ENCODE data around the gene JAG1. TPM values are rescaled to one million over a fixed set of nuclear protein-coding genes. Genes with fewer than 3 reads are reported as not detected.

Gene JAG1
- total and polyA plus RNA-seq, 9 of the 15 experiments (the other 6 are each of a cell fraction or from before 2014, with no cell fraction given) = 0.04 to 0.40 (median 0.07) TPM

DNA sequence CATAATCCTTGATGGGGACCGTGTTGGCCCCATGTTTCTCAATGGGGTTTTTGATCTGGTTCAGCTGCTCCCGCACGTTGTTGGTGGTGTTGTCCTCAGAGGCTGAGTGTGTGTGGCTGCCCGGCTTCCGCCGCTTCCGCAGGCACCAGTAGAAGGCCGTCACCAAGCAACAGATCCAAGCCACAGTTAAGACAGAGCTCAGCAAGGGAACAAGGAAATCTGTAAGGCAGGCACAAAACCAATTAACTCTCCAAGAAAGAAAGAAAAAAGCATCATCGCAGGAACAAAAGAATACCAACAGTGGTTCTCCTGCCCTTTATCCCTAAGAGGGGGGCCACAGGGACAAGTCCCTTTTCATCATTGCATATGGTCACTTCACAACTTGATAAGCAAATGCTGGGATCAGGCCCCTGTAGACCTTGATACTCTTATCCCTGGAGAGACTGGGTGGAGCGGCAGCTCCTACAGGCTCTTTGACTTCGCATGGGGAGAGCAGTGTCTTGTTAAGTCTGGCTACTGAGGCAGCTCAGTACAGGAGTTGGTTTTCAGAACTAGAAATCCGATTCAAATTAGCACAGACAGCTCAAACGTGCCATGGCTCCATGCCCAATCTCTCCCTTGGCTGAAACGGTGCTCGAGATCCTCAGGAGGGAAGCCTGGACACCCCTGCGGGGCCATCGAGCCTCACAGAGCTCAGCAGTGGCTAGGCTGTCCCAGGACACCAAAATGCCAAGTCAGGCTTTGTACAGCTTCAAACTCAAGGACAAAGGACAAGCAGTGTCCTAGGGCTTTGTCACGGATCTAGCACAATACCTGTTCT is 33.9 kb downstream of the JAG1 start:
- Histone ChIP-seq H3K36me3 (ENCODE audit: control insufficient read depth, insufficient read depth, low read length) (no peaks in the 10 kb centered on the region), H3K9ac (ENCODE audit: insufficient read depth in 1 of 2, low read depth in 2 of 2, low read length in 2 of 2) (no peak overlapping the region), H3K4me2 (ENCODE audit: insufficient read depth, low read length) (no peak overlapping the region), H2AFZ (ENCODE audit: low read depth, low read length) (no peak overlapping the region), H3K4me1 (replicated peaks in 1 of 2; ENCODE audit: control insufficient read depth in 2 of 2, insufficient read depth in 2 of 2, low read length in 2 of 2) (no peaks in the 10 kb centered on the region), H3K79me2 (ENCODE audit: control insufficient read depth, insufficient read depth, low read length) (no peaks in the 10 kb centered on the region), H3K27ac (ENCODE audit: extremely low read depth, low read depth, low read length) (no peak overlapping the region), H4K20me1 (replicated peaks; ENCODE audit: control insufficient read depth, insufficient read depth, low read length) (no peaks in the 10 kb centered on the region), H3K9me3 (replicated peaks; ENCODE audit: control insufficient read depth, insufficient read depth, low read depth, low read length) (no peaks in the 10 kb centered on the region), H3K27me3 (ENCODE audit: control insufficient read depth in 2 of 2, insufficient read depth in 2 of 2, low read length in 2 of 2) (peaks cover 4 to 27% of the 10 kb centered on the region in 2 experiments; a peak in 4 of 5 replicates), H3K4me3 (no peak overlapping the region), H3K9me1 (ENCODE audit: control insufficient read depth, insufficient read depth, low read length) (no peaks in the 10 kb centered on the region)
- TF ChIP-seq ZC3H4 (CRISPR knock-in tag; IDR thresholded peaks at IDR 0.05; ENCODE audit: borderline replicate concordance) = no peak
- no peak for TF ChIP-seq RBM17 (IDR thresholded peaks at IDR 0.05; ENCODE audit: borderline replicate concordance, low read depth, low read length)
- no peak for TF ChIP-seq SLC30A9 (CRISPR knock-in tag; IDR thresholded peaks at IDR 0.05)
- TF ChIP-seq PRMT5 (CRISPR knock-in tag; IDR thresholded peaks at IDR 0.05) = no peak
- FAIRE-seq (no peak), DNase-seq (ENCODE audit: extremely low read depth in 1 of 4, low spot score in 3 of 4) (no peak), ATAC-seq (no peak)
- 5% methylated on average over 9 of the region's 18 CpGs for WGBS (ENCODE audit: insufficient coverage, low coverage, missing lambda C conversion rate)
- no TSS peak for BruUV-seq (replicated peaks)
- POLR2A ChIA-PET = interaction anchor here (0.6 kb wide), 1 partner anchor 963 kb away, joined by 3 read pairs; no protein-coding TSS in a partner anchor
- intact Hi-C loops (cut with micrococcal nuclease) = no loop called here
- CTCF ChIA-PET (ENCODE audit: low intra/inter-chr PET ratio) = no interaction called here
- in situ Hi-C loops (cut with MboI) = no loop called here

Data from K562 (cell line).